GM18507 (cell line): ENCODE results near the gene AK3.
"Not testable (repeated sequence)": the region's sequence is repeated elsewhere in the genome, so short reads cannot be mapped to it uniquely, and the experiment has no call there.

Experiments
- DNase-seq: peaks from one replicate; pipeline ENCODE4 v3.0.0; 2011; ENCODE audit warnings: low read depth; ENCODE audit not compliant: insufficient read length; ENCODE audit errors: extremely low spot score
- FAIRE-seq: peaks from 2 replicates; lab custom pipeline; 2011; peaks lifted over from hg19 to GRCh38; lab: Jason Lieb, UNC

AK3 gene

GRCh38 chr9:4740638-4741364, at the start of gene AK3:
Gene AK3 (minus strand): TSS chr9:4741202. CDS start chr9:4741087, 115 bp downstream.
- peak; percentile 94 for FAIRE-seq
- DNase-seq = peak; percentile 97

- FAIRE-seq (no peak), DNase-seq (no peak)
Measured at GRCh38 chr9:4788703-4789102, 47.7 kb upstream of the AK3 start.

- no peak for FAIRE-seq
- DNase-seq = no peak
Measured at GRCh38 chr9:4787876-4788275, 46.9 kb upstream of the AK3 start.

- no peak for FAIRE-seq
- DNase-seq = no peak
Measured at GRCh38 chr9:4786599-4786998, 45.6 kb upstream of the AK3 start.

- no peak for FAIRE-seq
- DNase-seq = no peak
Measured at GRCh38 chr9:4784403-4784802, 43.4 kb upstream of the AK3 start.

- not testable (repeated sequence) for FAIRE-seq
Measured at GRCh38 chr9:4783191-4783590, 42.2 kb upstream of the AK3 start.

GRCh38 chr9:4781408-4781807, 40.4 kb upstream of the AK3 start:
- no peak for FAIRE-seq
- DNase-seq = no peak

More at GRCh38 chr9:4783191-4783590, 42.2 kb upstream of the AK3 start:
- not testable (repeated sequence) for DNase-seq

- DNase-seq (no peak), FAIRE-seq (no peak)
Measured at GRCh38 chr9:4780651-4781050, 39.6 kb upstream of the AK3 start.

- not testable (repeated sequence) for FAIRE-seq, DNase-seq
Measured at GRCh38 chr9:4774958-4775357, 34.0 kb upstream of the AK3 start.

- DNase-seq (no peak), FAIRE-seq (no peak)
Measured at GRCh38 chr9:4774209-4774608, 33.2 kb upstream of the AK3 start.

- no peak for DNase-seq
- FAIRE-seq = no peak
Measured at GRCh38 chr9:4771788-4772187, 30.8 kb upstream of the AK3 start.

GRCh38 chr9:4769321-4770080, 28.5 kb upstream of the AK3 start:
- no peak for DNase-seq
- no peak for FAIRE-seq

- DNase-seq = no peak
- no peak for FAIRE-seq
Measured at GRCh38 chr9:4768681-4769080, 27.7 kb upstream of the AK3 start.

GRCh38 chr9:4764033-4764432, 23.0 kb upstream of the AK3 start:
- FAIRE-seq (no peak), DNase-seq (no peak)

- DNase-seq = no peak
- FAIRE-seq = no peak
Measured at GRCh38 chr9:4762886-4763541, 22.0 kb upstream of the AK3 start.

GRCh38 chr9:4762108-4762885, 21.3 kb upstream of the AK3 start:
- FAIRE-seq (peak; percentile 93), DNase-seq (no peak)

GRCh38 chr9:4760122-4760521, 19.1 kb upstream of the AK3 start:
- DNase-seq = no peak
- no peak for FAIRE-seq

GRCh38 chr9:4756420-4756819, 15.4 kb upstream of the AK3 start:
- FAIRE-seq (no peak), DNase-seq (no peak)

- DNase-seq (no peak), FAIRE-seq (peak; percentile 63)
Measured at GRCh38 chr9:4755026-4755609, 14.1 kb upstream of the AK3 start.
